WTC11 (cell line): ENCODE results near the gene GFOD2. TPM values are rescaled to one million over a fixed set of nuclear protein-coding genes. Genes with fewer than 3 reads are reported as not detected.

Experiments used
- ATAC-seq: fragments of 200-7000 bp; cut with Tn5 transposase; 2 replicates; pipeline ENCODE4 v1.10.0; 2021; ENCODE audit warnings: mild to moderate bottlenecking, moderate library complexity
- CTCF ChIA-PET: fragments of 300-600 bp; sonication (Branson Sonifier 250); formaldehyde crosslinking; loops from one replicate; lab custom pipeline; 2021; ENCODE audit warnings: antibody characterized with exemption; lab: Charles Lee
- POLR2A ChIA-PET: fragments of 350-600 bp; sonication (Branson Sonifier 250); formaldehyde crosslinking; loops from one replicate; lab custom pipeline; 2021; ENCODE audit warnings: antibody characterized with exemption; lab: Charles Lee
- DNase-seq: peaks from one replicate; pipeline ENCODE4 v3.0.0; 2021; ENCODE audit warnings: low spot score
- H3K27ac Mint-ChIP-seq: 2 replicates; pipeline ENCODE4 v1.8.0; 2021; ENCODE audit warnings: mixed read lengths
- H3K27me3 Mint-ChIP-seq: 2 replicates; pipeline ENCODE4 v1.8.0; 2021; ENCODE audit warnings: low read depth, mild to moderate bottlenecking, moderate library complexity, mixed read lengths
- H3K36me3 Mint-ChIP-seq: 2 replicates; pipeline ENCODE4 v1.8.0; 2021; ENCODE audit warnings: mixed read lengths
- H3K4me1 Mint-ChIP-seq: 2 replicates; pipeline ENCODE4 v1.8.0; 2022; ENCODE audit warnings: mixed read lengths
- H3K4me3 Mint-ChIP-seq: 2 replicates; pipeline ENCODE4 v1.8.0; 2021; ENCODE audit warnings: mild to moderate bottlenecking, moderate library complexity, mixed read lengths
- H3K9me3 Mint-ChIP-seq: 2 replicates; pipeline ENCODE4 v1.8.0; 2021; ENCODE audit warnings: mixed read lengths
- CDX4 ChIP-seq: fragments of 250-450 bp; sonication (Bioruptor Pico); IDR thresholded peaks from 2 replicates; pipeline ENCODE4 v1.9.0; 2021; ENCODE audit warnings: moderate library complexity, mild to moderate bottlenecking, inconsistent platforms, borderline replicate concordance
- E2F4 ChIP-seq: sonication (generic); formaldehyde crosslinking; IDR thresholded peaks from 2 replicates; pipeline ENCODE4 v1.8.1; 2022; ENCODE audit warnings: low read depth, mild to moderate bottlenecking, moderate library complexity, missing genetic modification reagents, borderline replicate concordance
- E2F5 ChIP-seq: sonication (generic); formaldehyde crosslinking; IDR thresholded peaks from 2 replicates; pipeline ENCODE4 v1.8.1; 2022; ENCODE audit warnings: mild to moderate bottlenecking, moderate library complexity, missing genetic modification reagents
- EMX1 ChIP-seq: fragments of 250-450 bp; sonication (Bioruptor Pico); IDR thresholded peaks from 2 replicates; pipeline ENCODE4 v1.8.0; 2021; ENCODE audit warnings: mild to moderate bottlenecking
- ERG ChIP-seq: fragments of 250-450 bp; sonication (Bioruptor Pico); IDR thresholded peaks from 2 replicates; pipeline ENCODE4 v1.8.0; 2021; ENCODE audit warnings: mild to moderate bottlenecking
- ETV6 ChIP-seq: sonication (generic); formaldehyde crosslinking; IDR thresholded peaks from 2 replicates; pipeline ENCODE4 v1.8.1; 2022; ENCODE audit warnings: mild to moderate bottlenecking, missing genetic modification reagents
- GABPB1 ChIP-seq: sonication (generic); formaldehyde crosslinking; IDR thresholded peaks from 2 replicates; pipeline ENCODE4 v1.8.1; 2023; ENCODE audit warnings: mild to moderate bottlenecking, missing genetic modification reagents
- GRHL2 ChIP-seq: fragments of 250-450 bp; sonication (Bioruptor Pico); IDR thresholded peaks from 2 replicates; pipeline ENCODE4 v1.8.0; 2022; ENCODE audit warnings: mild to moderate bottlenecking, moderate library complexity; ENCODE audit not compliant: insufficient replicate concordance, severe bottlenecking
- JUN ChIP-seq: sonication (generic); formaldehyde crosslinking; IDR thresholded peaks from 2 replicates; pipeline ENCODE4 v1.8.0; 2023; ENCODE audit warnings: mild to moderate bottlenecking, missing genetic modification reagents
- OVOL2 ChIP-seq: fragments of 250-450 bp; sonication (Bioruptor Pico); IDR thresholded peaks from 2 replicates; pipeline ENCODE4 v1.9.0; 2021; ENCODE audit warnings: mild to moderate bottlenecking, borderline replicate concordance
- PRRX2 ChIP-seq: fragments of 250-450 bp; sonication (Bioruptor Pico); IDR thresholded peaks from 2 replicates; pipeline ENCODE4 v1.8.0; 2021; ENCODE audit warnings: mild to moderate bottlenecking
- RELA ChIP-seq: sonication (generic); formaldehyde crosslinking; IDR thresholded peaks from 2 replicates; pipeline ENCODE4 v1.8.1; 2022; ENCODE audit warnings: missing genetic modification reagents, mild to moderate bottlenecking, borderline replicate concordance
- TCF7 ChIP-seq: sonication (generic); formaldehyde crosslinking; IDR thresholded peaks from 2 replicates; pipeline ENCODE4 v1.8.0; 2022; ENCODE audit warnings: mild to moderate bottlenecking, low read depth, missing genetic modification reagents, moderate library complexity
- USF1 ChIP-seq: sonication (generic); formaldehyde crosslinking; IDR thresholded peaks from 2 replicates; pipeline ENCODE4 v1.8.0; 2022; ENCODE audit warnings: mild to moderate bottlenecking, missing genetic modification reagents
- USF2 ChIP-seq: sonication (generic); formaldehyde crosslinking; IDR thresholded peaks from 2 replicates; pipeline ENCODE4 v1.8.1; 2023; ENCODE audit warnings: mild to moderate bottlenecking, missing genetic modification reagents, moderate library complexity
- ZNF121 ChIP-seq: sonication (generic); formaldehyde crosslinking; IDR thresholded peaks from 2 replicates; pipeline ENCODE4 v1.8.0; 2023; ENCODE audit warnings: missing genetic modification reagents
- ZNF138 ChIP-seq: sonication (generic); formaldehyde crosslinking; conservative IDR thresholded peaks from 2 replicates; pipeline ENCODE4 v1.8.1; 2022; ENCODE audit warnings: mild to moderate bottlenecking, moderate library complexity, missing genetic modification reagents
- ZNF232 ChIP-seq: sonication (generic); formaldehyde crosslinking; IDR thresholded peaks from 2 replicates; pipeline ENCODE4 v1.8.0; 2022; ENCODE audit warnings: mild to moderate bottlenecking, missing genetic modification reagents
- ZNF416 ChIP-seq: fragments of 250-450 bp; sonication (Bioruptor Pico); IDR thresholded peaks from 2 replicates; pipeline ENCODE4 v1.9.0; 2021; ENCODE audit warnings: mild to moderate bottlenecking, inconsistent platforms
- ZNF671 ChIP-seq: fragments of 250-450 bp; sonication (Bioruptor Pico); IDR thresholded peaks from 2 replicates; pipeline ENCODE4 v1.8.0; 2021; ENCODE audit warnings: mild to moderate bottlenecking
- total RNA-seq: library from RNA; stranded (reverse); gene quantifications from 3 replicates; pipeline ENCODE4 v1.2.3, GENCODE V29; 2021

Gene GFOD2
- total RNA-seq, 1 experiment from 2014 or later = 29.5 TPM

- CTCF ChIA-PET = interaction anchor here (0.6 to 9.6 kb wide), 5 partner anchors 10 to 169 kb away, joined by 3 to 197 read pairs (median 38); partner anchors contain the start of genes ACD, ATP6V0D1 and PARD6A
- H3K36me3 Mint-ChIP-seq = no peaks in the 10 kb centered on the region; the same call in 1 of the 2 replicates
- TF ChIP-seq ZNF671 (CRISPR knock-in tag) (no peak), ZNF121 (no peak), TCF7 (CRISPR knock-in tag) (no peak), GRHL2 (CRISPR knock-in tag) (no peak), ZNF138 (no peak), ERG (CRISPR knock-in tag) (no peak), JUN (no peak)
- POLR2A ChIA-PET = interaction anchor here (0.7 kb wide), 1 partner anchor 16 kb away, joined by 3 read pairs; the partner anchor contains the start of genes C16orf86 and ENKD1
- peaks cover 12% of the 10 kb centered on the region for H3K4me1 Mint-ChIP-seq
- H3K9me3 Mint-ChIP-seq = no peaks in the 10 kb centered on the region
- peak overlapping the region; percentile 52 for H3K4me3 Mint-ChIP-seq
- no peak for ATAC-seq
- no peak for DNase-seq
- H3K27ac Mint-ChIP-seq = no peak overlapping the region
- peaks cover 91% of the 10 kb centered on the region for H3K27me3 Mint-ChIP-seq
Observed at GRCh38 chr16:67650023-67650422, 69.1 kb downstream of the GFOD2 start.

GRCh38 chr16:67649494-67649931 lies 69.6 kb downstream of the GFOD2 start:
- H3K9me3 Mint-ChIP-seq = no peaks in the 10 kb centered on the region
- peak; percentile 93 for DNase-seq
- H3K4me1 Mint-ChIP-seq = peaks cover 12% of the 10 kb centered on the region
- ChIA-PET CTCF (interaction anchor here (0.6 to 9.6 kb wide), 9 partner anchors 11 to 169 kb away, joined by 3 to 197 read pairs (median 13); partner anchors contain the start of genes ACD, ATP6V0D1, CTCF and PARD6A), POLR2A (interaction anchor here (0.7 kb wide), 1 partner anchor 17 kb away, joined by 3 read pairs; the partner anchor contains the start of genes C16orf86 and ENKD1)
- no peaks in the 10 kb centered on the region; the same call in 1 of the 2 replicates for H3K36me3 Mint-ChIP-seq
- no peak overlapping the region for H3K27ac Mint-ChIP-seq
- H3K27me3 Mint-ChIP-seq = peaks cover 87% of the 10 kb centered on the region
- ATAC-seq = peak; percentile 77
- peak overlapping the region; percentile 52 for H3K4me3 Mint-ChIP-seq
- TF ChIP-seq USF2 (no peak), E2F4 (CRISPR knock-in tag) (no peak), CDX4 (CRISPR knock-in tag) (no peak), ZNF416 (CRISPR knock-in tag) (no peak), EMX1 (no peak), OVOL2 (CRISPR knock-in tag) (no peak), ETV6 (CRISPR knock-in tag) (no peak), USF1 (CRISPR knock-in tag) (no peak), PRRX2 (CRISPR knock-in tag) (no peak), GABPB1 (CRISPR knock-in tag) (no peak), RELA (no peak), ZNF138 (no peak), E2F5 (CRISPR knock-in tag) (no peak), ZNF232 (CRISPR knock-in tag) (no peak)
